Ishikawa (cell line): ENCODE results near the gene ROR1.

Source experiments
- CEBPB ChIP-seq: IDR thresholded peaks from 2 replicates; pipeline ENCODE4 v1.6.1; 2012
- EGR1 ChIP-seq: IDR thresholded peaks from 2 replicates; pipeline ENCODE4 v1.6.1; 2012
- EP300 ChIP-seq: IDR thresholded peaks from 2 replicates; pipeline ENCODE4 v1.6.1; 2012; ENCODE audit warnings: borderline replicate concordance
- NFIC ChIP-seq: IDR thresholded peaks from 2 replicates; pipeline ENCODE4 v1.6.1; 2012
- REST ChIP-seq: IDR thresholded peaks from 2 replicates; pipeline ENCODE4 v1.6.1; 2012; ENCODE audit warnings: low read depth, mild to moderate bottlenecking
- TEAD4 ChIP-seq: IDR thresholded peaks from 2 replicates; pipeline ENCODE4 v1.6.1; 2012
- YY1 ChIP-seq: IDR thresholded peaks from 2 replicates; pipeline ENCODE4 v1.6.1; 2012; ENCODE audit warnings: low read depth
- ZBTB7A ChIP-seq: IDR thresholded peaks from 2 replicates; pipeline ENCODE4 v1.6.1; 2012; ENCODE audit warnings: low read depth
- TF ChIP-seq, protein P1 (sequence below): IDR thresholded peaks from 2 replicates; pipeline ENCODE4 v1.6.1; 2012

GRCh38 chr1:63739452-63739851 is 34.4 kb upstream of the ROR1 start:
- TF ChIP-seq, protein P1, sequence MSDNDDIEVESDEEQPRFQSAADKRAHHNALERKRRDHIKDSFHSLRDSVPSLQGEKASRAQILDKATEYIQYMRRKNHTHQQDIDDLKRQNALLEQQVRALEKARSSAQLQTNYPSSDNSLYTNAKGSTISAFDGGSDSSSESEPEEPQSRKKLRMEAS, result no peak
- TF ChIP-seq CEBPB, result no peak
- no peak for TF ChIP-seq YY1
- no peak for TF ChIP-seq NFIC
- TF ChIP-seq EP300, result no peak
- TF ChIP-seq TEAD4, result no peak
- no peak for TF ChIP-seq REST
- TF ChIP-seq EGR1, result no peak
- TF ChIP-seq ZBTB7A, result no peak
